Subcutaneous abdominal adipose tissue (tissue), 5 donors: Measurements from ENCODE around the gene CXCL9.

Source experiments
- H3K27ac ChIP-seq: one replicate; pipeline ENCODE4 v1.7.0; 2013; ENCODE audit warnings: low read depth, mild to moderate bottlenecking, inconsistent platforms, low read length, moderate library complexity
- H3K27me3 ChIP-seq, 5 donors: one replicate each; pipeline ENCODE4 v1.7.0; 2013; ENCODE audit warnings: low read length in 5 of 5, inconsistent platforms in 1 of 5; ENCODE audit not compliant: control insufficient read depth in 5 of 5, insufficient read depth in 4 of 5
- H3K36me3 ChIP-seq, 5 donors: one replicate each; pipeline ENCODE4 v1.7.0; 2013; ENCODE audit warnings: low read length in 5 of 5; ENCODE audit not compliant: control insufficient read depth in 5 of 5, insufficient read depth in 5 of 5
- H3K4me1 ChIP-seq, 5 donors: one replicate each; pipeline ENCODE4 v1.7.0; 2013; ENCODE audit warnings: low read length in 5 of 5, mild to moderate bottlenecking in 3 of 5, moderate library complexity in 1 of 5; ENCODE audit not compliant: control insufficient read depth in 5 of 5, insufficient read depth in 5 of 5
- H3K4me3 ChIP-seq, 5 donors: one replicate each; pipeline ENCODE4 v1.7.0; 2013; ENCODE audit warnings: low read length in 5 of 5, low read depth in 1 of 5
- H3K9ac ChIP-seq, 5 donors: one replicate each; pipeline ENCODE4 v1.7.0; 2013; ENCODE audit warnings: low read length in 5 of 5, mild to moderate bottlenecking in 4 of 5, moderate library complexity in 3 of 5
- H3K9me3 ChIP-seq, 5 donors: one replicate each; pipeline ENCODE4 v1.7.0; 2013; ENCODE audit warnings: low read length in 5 of 5; ENCODE audit not compliant: control insufficient read depth in 5 of 5
- donor health status: healthy.
- donor health status: healthy.
- donor health status: healthy.
- donor health status: healthy.
- donor health status: healthy.

The CXCL9 gene

GRCh38 chr4:76035799-76036380, 28.6 kb upstream of the CXCL9 start, which contains the start of gene CXCL11:
TSS of gene CXCL11 (minus strand) at chr4:76036070. CDS start at chr4:76035987, 83 bp downstream.
- Histone ChIP-seq H3K4me3 (no peak within 1 kb of the TSS), H3K9ac (no peak within 1 kb of the TSS), H3K27ac (no peak within 1 kb of the TSS), H3K36me3 (no peaks in the 10 kb centered on the region), H3K4me1 (peaks cover 0 to 3% (median 0%) of the 10 kb centered on the region in 5 donors), H3K27me3 (peaks cover 0 to 6% (median 0%) of the 10 kb centered on the region in 5 donors), H3K9me3 (no peaks in the 10 kb centered on the region)

- no peak overlapping the region for H3K4me3 ChIP-seq
- H3K4me1 ChIP-seq: peaks cover 0 to 3% (median 0%) of the 10 kb centered on the region in 5 donors
- H3K27me3 ChIP-seq: peaks cover 0 to 2% (median 0%) of the 10 kb centered on the region in 5 donors
- no peak overlapping the region for H3K27ac ChIP-seq
- no peaks in the 10 kb centered on the region for H3K36me3 ChIP-seq
- H3K9me3 ChIP-seq: no peaks in the 10 kb centered on the region
- no peak overlapping the region for H3K9ac ChIP-seq
Measured at GRCh38 chr4:76035141-76035540, 27.8 kb upstream of the CXCL9 start.

GRCh38 chr4:76029300-76029699, 22.0 kb upstream of the CXCL9 start:
- H3K27me3 ChIP-seq: peaks cover 0 to 2% (median 0%) of the 10 kb centered on the region in 5 donors
- H3K4me3 ChIP-seq: no peak overlapping the region
- H3K9ac ChIP-seq: no peak overlapping the region
- H3K4me1 ChIP-seq: peaks cover 0 to 7% (median 6%) of the 10 kb centered on the region in 5 donors
- no peaks in the 10 kb centered on the region for H3K9me3 ChIP-seq
- no peak overlapping the region for H3K27ac ChIP-seq
- no peaks in the 10 kb centered on the region for H3K36me3 ChIP-seq

GRCh38 chr4:76028350-76028765, 21.0 kb upstream of the CXCL9 start:
- Histone ChIP-seq H3K27me3 (no peaks in the 10 kb centered on the region), H3K9me3 (no peaks in the 10 kb centered on the region), H3K9ac (peak overlapping the region in 2 of 5 donors; percentile 27 to 62), H3K36me3 (no peaks in the 10 kb centered on the region), H3K4me1 (peaks cover 0 to 13% (median 8%) of the 10 kb centered on the region in 5 donors), H3K27ac (no peak overlapping the region), H3K4me3 (peak overlapping the region; percentile 37 to 54 (median 46))

- H3K27me3 ChIP-seq: no peaks in the 10 kb centered on the region
- peaks cover 0 to 15% (median 10%) of the 10 kb centered on the region in 5 donors for H3K4me1 ChIP-seq
- no peak overlapping the region for H3K4me3 ChIP-seq
- no peaks in the 10 kb centered on the region for H3K36me3 ChIP-seq
- no peaks in the 10 kb centered on the region for H3K9me3 ChIP-seq
- no peak overlapping the region for H3K9ac ChIP-seq
- H3K27ac ChIP-seq: no peak overlapping the region
Measured at GRCh38 chr4:76024065-76024464, 16.8 kb upstream of the CXCL9 start.

- Histone ChIP-seq H3K27me3 (no peaks in the 10 kb centered on the region), H3K4me3 (peak within 1 kb of the TSS in 1 of 5 donors; percentile 19), H3K9me3 (no peaks in the 10 kb centered on the region), H3K9ac (no peak within 1 kb of the TSS), H3K4me1 (peaks cover 0 to 10% (median 6%) of the 10 kb centered on the region in 5 donors), H3K27ac (no peak within 1 kb of the TSS), H3K36me3 (no peaks in the 10 kb centered on the region)
Measured at GRCh38 chr4:76023389-76023788, 16.1 kb upstream of the CXCL9 start, which contains the start of gene CXCL10. TSS of gene CXCL10 (minus strand) at chr4:76023497. CDS start at chr4:76023431, 66 bp downstream.

GRCh38 chr4:76022677-76023076, 15.4 kb upstream of the CXCL9 start:
- Histone ChIP-seq H3K4me1 (peaks cover 0 to 7% (median 6%) of the 10 kb centered on the region in 5 donors), H3K9me3 (no peaks in the 10 kb centered on the region), H3K27ac (no peak overlapping the region), H3K4me3 (no peak overlapping the region), H3K36me3 (no peaks in the 10 kb centered on the region), H3K9ac (no peak overlapping the region), H3K27me3 (no peaks in the 10 kb centered on the region)

- H3K27ac ChIP-seq: no peak overlapping the region
- H3K4me3 ChIP-seq: no peak overlapping the region
- H3K36me3 ChIP-seq: no peaks in the 10 kb centered on the region
- peaks cover 0 to 7% (median 6%) of the 10 kb centered on the region in 5 donors for H3K4me1 ChIP-seq
- H3K27me3 ChIP-seq: no peaks in the 10 kb centered on the region
- no peaks in the 10 kb centered on the region for H3K9me3 ChIP-seq
- H3K9ac ChIP-seq: no peak overlapping the region
Measured at GRCh38 chr4:76022031-76022430, 14.7 kb upstream of the CXCL9 start.

- H3K4me3 ChIP-seq: no peak overlapping the region
- no peaks in the 10 kb centered on the region for H3K36me3 ChIP-seq
- no peaks in the 10 kb centered on the region for H3K27me3 ChIP-seq
- H3K27ac ChIP-seq: no peak overlapping the region
- no peaks in the 10 kb centered on the region for H3K9me3 ChIP-seq
- no peak overlapping the region for H3K9ac ChIP-seq
- H3K4me1 ChIP-seq: peaks cover 2 to 8% (median 5%) of the 10 kb centered on the region in 5 donors
Measured at GRCh38 chr4:76017056-76017686, 9.9 kb upstream of the CXCL9 start.

- H3K4me1 ChIP-seq: peaks cover 4 to 15% (median 12%) of the 10 kb centered on the region in 5 donors
- no peaks in the 10 kb centered on the region for H3K9me3 ChIP-seq
- H3K27me3 ChIP-seq: no peaks in the 10 kb centered on the region
- H3K4me3 ChIP-seq: no peak overlapping the region
- no peak overlapping the region for H3K9ac ChIP-seq
- H3K36me3 ChIP-seq: no peaks in the 10 kb centered on the region
- no peak overlapping the region for H3K27ac ChIP-seq
Measured at GRCh38 chr4:76016393-76016792, 9.1 kb upstream of the CXCL9 start.
